Ishikawa (cell line): ENCODE measurements around the gene ZNF366.

Experiments used
- CEBPB ChIP-seq: IDR thresholded peaks from 2 replicates; pipeline ENCODE4 v1.6.1; 2012
- CREB1 ChIP-seq: IDR thresholded peaks from 2 replicates; pipeline ENCODE4 v1.6.1; 2012; ENCODE audit warnings: low read depth
- EGR1 ChIP-seq: IDR thresholded peaks from 2 replicates; pipeline ENCODE4 v1.6.1; 2012
- EP300 ChIP-seq: IDR thresholded peaks from 2 replicates; pipeline ENCODE4 v1.6.1; 2012; ENCODE audit warnings: borderline replicate concordance
- MAX ChIP-seq: IDR thresholded peaks from 2 replicates; pipeline ENCODE4 v1.6.1; 2012
- NFIC ChIP-seq: IDR thresholded peaks from 2 replicates; pipeline ENCODE4 v1.6.1; 2012
- RAD21 ChIP-seq: IDR thresholded peaks from 2 replicates; pipeline ENCODE4 v1.6.1; 2012; ENCODE audit warnings: low read depth
- REST ChIP-seq: IDR thresholded peaks from 2 replicates; pipeline ENCODE4 v1.6.1; 2012; ENCODE audit warnings: low read depth, mild to moderate bottlenecking
- TAF1 ChIP-seq: IDR thresholded peaks from 2 replicates; pipeline ENCODE4 v1.6.1; 2012; ENCODE audit warnings: low read depth, mild to moderate bottlenecking
- TCF12 ChIP-seq: IDR thresholded peaks from 2 replicates; pipeline ENCODE4 v1.6.1; 2012; ENCODE audit warnings: low read depth
- TEAD4 ChIP-seq: IDR thresholded peaks from 2 replicates; pipeline ENCODE4 v1.6.1; 2012
- USF1 ChIP-seq: IDR thresholded peaks from 2 replicates; pipeline ENCODE4 v1.6.1; 2012
- YY1 ChIP-seq: IDR thresholded peaks from 2 replicates; pipeline ENCODE4 v1.6.1; 2012; ENCODE audit warnings: low read depth
- ZBTB7A ChIP-seq: IDR thresholded peaks from 2 replicates; pipeline ENCODE4 v1.6.1; 2012; ENCODE audit warnings: low read depth

- TF ChIP-seq EGR1 (no peak), TAF1 (no peak), TCF12 (no peak), MAX (no peak), ZBTB7A (no peak), RAD21 (no peak), YY1 (no peak), EP300 (no peak), NFIC (no peak), CREB1 (no peak), USF1 (no peak), TEAD4 (no peak), CEBPB (no peak), REST (no peak)
Observed at GRCh38 chr5:72456391-72457074, 50.7 kb downstream of the ZNF366 start.
